HepG2 (cell line): ENCODE data around the gene MRPL43. TPM values are rescaled to one million over a fixed set of nuclear protein-coding genes. Genes with fewer than 3 reads are reported as not detected.

Experiments
- ATAC-seq: fragments of 200-7000 bp; cut with Tn5 transposase; 3 replicates; pipeline ENCODE4 v1.9.1; 2020; ENCODE audit warnings: mild to moderate bottlenecking, moderate library complexity
- BruUV-seq: library from RNA; stranded (reverse); fragments of 400-500 nt; replicated peaks from 2 replicates; lab custom pipeline; 2021; lab: Mats Ljungman, UMichigan
- CTCF ChIA-PET: fragments of 300-600 bp; formaldehyde crosslinking; extraction: SDS; loops from one replicate; lab custom pipeline; 2021; ENCODE audit warnings: low total read pairs, inconsistent platforms, low intra/inter-chr PET ratio; lab: Yijun Ruan, JAX
- POLR2A ChIA-PET: fragments of 350-600 bp; sonication (Branson Sonifier 250); formaldehyde crosslinking; loops from one replicate; lab custom pipeline; 2020; ENCODE audit warnings: antibody characterized with exemption, inconsistent platforms; lab: Yijun Ruan, JAX
- DNase-seq: peaks from one replicate; pipeline ENCODE4 v3.0.0-alpha.2; 2015; ENCODE audit warnings: low spot score
- FAIRE-seq: peaks from 3 replicates; lab custom pipeline; 2011; peaks lifted over from hg19 to GRCh38; lab: Jason Lieb, UNC
- H2AFZ ChIP-seq: one replicate; pipeline ENCODE4 v1.6.1; 2011; ENCODE audit warnings: low read length, inconsistent platforms
- H3K27ac ChIP-seq: fragments of 300-600 bp; 3 replicates; pipeline ENCODE4 v1.8.0; 2011; ENCODE audit warnings: mixed run types, mild to moderate bottlenecking, mixed read lengths, low read length, inconsistent platforms; ENCODE audit not compliant: insufficient read depth; ENCODE audit errors: extremely low read length
- H3K27me3 ChIP-seq, 2 experiments: fragments of 200-600 bp in 1 of 2; 2 replicates in 1 of 2; 3 replicates in 1 of 2; pipeline versions ENCODE4 v1.6.0 to v1.8.0; 2011; ENCODE audit warnings: low read length in 2 of 2, mild to moderate bottlenecking in 2 of 2, moderate library complexity in 2 of 2, inconsistent platforms in 1 of 2; ENCODE audit not compliant: insufficient read depth in 2 of 2, control insufficient read depth in 1 of 2
- H3K36me3 ChIP-seq, 2 experiments: fragments of 200-600 bp in 1 of 2; replicated peaks in 1 of 2; 2 replicates in 1 of 2; 3 replicates in 1 of 2; pipeline versions ENCODE4 v1.5.1 to v1.8.0; 2011; ENCODE audit warnings: low read length in 2 of 2, inconsistent platforms in 1 of 2; ENCODE audit not compliant: insufficient read depth in 2 of 2, control insufficient read depth in 1 of 2
- H3K4me1 ChIP-seq: 2 replicates; pipeline ENCODE4 v1.5.1; 2012; ENCODE audit warnings: low read length, inconsistent platforms; ENCODE audit not compliant: insufficient read depth
- H3K4me2 ChIP-seq: 2 replicates; pipeline ENCODE4 v1.6.0; 2011; ENCODE audit warnings: low read depth, low read length, inconsistent platforms
- H3K4me3 ChIP-seq, 3 experiments: fragments of 200-600 bp in 1 of 3; sonication (generic), shearing (Covaris generic) in 1 of 3; replicated peaks in 1 of 3; 2 replicates each; pipeline ENCODE4 v1.5.1; 2011 to 2016; ENCODE audit warnings: low read length in 3 of 3, inconsistent platforms in 2 of 3, low read depth in 2 of 3, mild to moderate bottlenecking in 2 of 3, control low read depth in 1 of 3, mixed read lengths in 1 of 3; ENCODE audit not compliant: insufficient read depth in 1 of 3
- H3K79me2 ChIP-seq: one replicate; pipeline ENCODE4 v1.6.1; 2011; ENCODE audit warnings: low read length, inconsistent platforms; ENCODE audit not compliant: insufficient read depth
- H3K9ac ChIP-seq: 2 replicates; pipeline ENCODE4 v1.6.0; 2011; ENCODE audit warnings: mild to moderate bottlenecking, low read depth, low read length, inconsistent platforms; ENCODE audit not compliant: insufficient read depth
- H3K9me3 ChIP-seq: 2 replicates; pipeline ENCODE4 v1.5.1; 2012; ENCODE audit warnings: mild to moderate bottlenecking, low read length
- H4K20me1 ChIP-seq: 2 replicates; pipeline ENCODE4 v1.6.0; 2011; ENCODE audit warnings: inconsistent platforms, mild to moderate bottlenecking, low read length, moderate library complexity; ENCODE audit not compliant: insufficient read depth
- FOXK1 ChIP-seq: sonication (generic); formaldehyde crosslinking; IDR thresholded peaks from 2 replicates; pipeline ENCODE4 v1.4.0; 2020; ENCODE audit warnings: low read depth, missing genetic modification reagents, borderline replicate concordance
- GATAD2A ChIP-seq: IDR thresholded peaks from 2 replicates; pipeline ENCODE4 v1.6.1; 2016
- MTA1 ChIP-seq: sonication (generic); formaldehyde crosslinking; IDR thresholded peaks from 2 replicates; pipeline ENCODE4 v1.4.0; 2020; ENCODE audit warnings: missing genetic modification reagents, mild to moderate bottlenecking, borderline replicate concordance
- NCOA2 ChIP-seq: sonication (generic); formaldehyde crosslinking; IDR thresholded peaks from 2 replicates; pipeline ENCODE4 v1.8.0; 2022; ENCODE audit warnings: inconsistent platforms
- NFKB2 ChIP-seq: sonication (generic); formaldehyde crosslinking; IDR thresholded peaks from 2 replicates; pipeline ENCODE4 v1.4.0; 2020; ENCODE audit warnings: missing genetic modification reagents, borderline replicate concordance
- NR2F2 ChIP-seq: IDR thresholded peaks from 2 replicates; pipeline ENCODE4 v1.6.1; 2012; ENCODE audit warnings: low read depth, inconsistent platforms, borderline replicate concordance
- PCBP1 ChIP-seq: fragments of 200-400 bp; formaldehyde crosslinking; IDR thresholded peaks from 2 replicates; pipeline ENCODE4 v1.6.1; 2017; ENCODE audit warnings: mild to moderate bottlenecking, low read depth, low read length, borderline replicate concordance
- POLR2G ChIP-seq: fragments of 200-400 bp; formaldehyde crosslinking; IDR thresholded peaks from 2 replicates; pipeline ENCODE4 v1.6.1; 2018; ENCODE audit warnings: mild to moderate bottlenecking, low read depth, low read length, moderate library complexity
- RFXANK ChIP-seq: IDR thresholded peaks from 2 replicates; pipeline ENCODE4 v1.6.1; 2016
- RFXAP ChIP-seq: sonication (generic); formaldehyde crosslinking; IDR thresholded peaks from 2 replicates; pipeline ENCODE4 v1.4.0; 2020; ENCODE audit warnings: missing genetic modification reagents, borderline replicate concordance
- RXRA ChIP-seq: sonication (generic); formaldehyde crosslinking; IDR thresholded peaks from 2 replicates; pipeline ENCODE4 v1.5.1; 2020; ENCODE audit warnings: missing genetic modification reagents
- SPEN ChIP-seq: sonication (generic); formaldehyde crosslinking; IDR thresholded peaks from 2 replicates; pipeline ENCODE4 v1.5.1; 2020; ENCODE audit warnings: low read depth, mild to moderate bottlenecking, missing genetic modification reagents
- TOE1 ChIP-seq: sonication (generic); formaldehyde crosslinking; IDR thresholded peaks from 2 replicates; pipeline ENCODE4 v1.4.0; 2020; ENCODE audit warnings: mild to moderate bottlenecking, missing genetic modification reagents
- ZNF44 ChIP-seq: sonication (generic); formaldehyde crosslinking; IDR thresholded peaks from 2 replicates; pipeline ENCODE4 v1.5.1; 2020; ENCODE audit warnings: mild to moderate bottlenecking, missing genetic modification reagents
- ZNF768 ChIP-seq: sonication (generic); formaldehyde crosslinking; IDR thresholded peaks from 2 replicates; pipeline ENCODE4 v1.4.0; 2020; ENCODE audit warnings: missing genetic modification reagents
- ZNF883 ChIP-seq: sonication (generic); formaldehyde crosslinking; IDR thresholded peaks from 2 replicates; pipeline ENCODE4 v1.5.1; 2020; ENCODE audit warnings: mild to moderate bottlenecking, missing genetic modification reagents; ENCODE audit errors: not compliant biosample characterization
- WGBS: methylation state at CpG from one replicate; pipeline ENCODE4 v1.1.6; 2017; ENCODE audit warnings: low lambda C conversion rate; 5-methylcytosine and 5-hydroxymethylcytosine counted together
- in situ Hi-C: cut with HindIII; loops from 2 replicates; pipeline ENCODE4 v1.10.0; 2017; ENCODE audit warnings: low pct_unique_long_range_greater_than_20kb; ENCODE audit not compliant: extremely low pct_ligation_motif_present
- intact Hi-C: fragments of 100-400 bp; cut with micrococcal nuclease; formaldehyde crosslinking; loops from one replicate; pipeline ENCODE4 v1.10.0; 2022; ENCODE audit not compliant: unreplicated experiment
- polyA plus RNA-seq, 8 experiments: library from polyadenylated mRNA; depleted of rRNA in 3 of 8; stranded (reverse) in 7 of 8; unstranded in 1 of 8; fragments of >200 nt; fragmentation: Illumina TruSeq in 4 of 8; extraction: Trizol in 4 of 8; gene quantifications; 2 replicates each; pipeline versions ENCODE4 v1.2.1 to v1.2.3, GENCODE V29; 2011 to 2016; ENCODE audit warnings: low read depth in 4 of 8, missing spikeins in 1 of 8, mixed read lengths in 1 of 8; ENCODE audit not compliant: insufficient read depth in 1 of 8
- total RNA-seq, 5 experiments: library from RNA; depleted of rRNA; stranded (reverse); fragments of >200 nt; fragmentation: Illumina TruSeq; extraction: Trizol; gene quantifications; 2 replicates each; pipeline ENCODE4 v1.2.3, GENCODE V29; 2016; ENCODE audit warnings: low read depth in 1 of 5
- TF ChIP-seq, protein P1 (sequence below): sonication (generic); formaldehyde crosslinking; IDR thresholded peaks from 2 replicates; pipeline ENCODE4 v1.5.0; 2020; ENCODE audit warnings: missing genetic modification reagents
- TF ChIP-seq, protein P2 (sequence below): sonication (generic); formaldehyde crosslinking; IDR thresholded peaks from 2 replicates; pipeline ENCODE4 v1.4.0; 2020; ENCODE audit warnings: mild to moderate bottlenecking, missing genetic modification reagents

Gene MRPL43
- total and polyA plus RNA-seq, 2 of the 13 experiments (the other 11 are each of a cell fraction or from before 2014, with no cell fraction given) = 71.0 to 73.7 TPM

DNA sequence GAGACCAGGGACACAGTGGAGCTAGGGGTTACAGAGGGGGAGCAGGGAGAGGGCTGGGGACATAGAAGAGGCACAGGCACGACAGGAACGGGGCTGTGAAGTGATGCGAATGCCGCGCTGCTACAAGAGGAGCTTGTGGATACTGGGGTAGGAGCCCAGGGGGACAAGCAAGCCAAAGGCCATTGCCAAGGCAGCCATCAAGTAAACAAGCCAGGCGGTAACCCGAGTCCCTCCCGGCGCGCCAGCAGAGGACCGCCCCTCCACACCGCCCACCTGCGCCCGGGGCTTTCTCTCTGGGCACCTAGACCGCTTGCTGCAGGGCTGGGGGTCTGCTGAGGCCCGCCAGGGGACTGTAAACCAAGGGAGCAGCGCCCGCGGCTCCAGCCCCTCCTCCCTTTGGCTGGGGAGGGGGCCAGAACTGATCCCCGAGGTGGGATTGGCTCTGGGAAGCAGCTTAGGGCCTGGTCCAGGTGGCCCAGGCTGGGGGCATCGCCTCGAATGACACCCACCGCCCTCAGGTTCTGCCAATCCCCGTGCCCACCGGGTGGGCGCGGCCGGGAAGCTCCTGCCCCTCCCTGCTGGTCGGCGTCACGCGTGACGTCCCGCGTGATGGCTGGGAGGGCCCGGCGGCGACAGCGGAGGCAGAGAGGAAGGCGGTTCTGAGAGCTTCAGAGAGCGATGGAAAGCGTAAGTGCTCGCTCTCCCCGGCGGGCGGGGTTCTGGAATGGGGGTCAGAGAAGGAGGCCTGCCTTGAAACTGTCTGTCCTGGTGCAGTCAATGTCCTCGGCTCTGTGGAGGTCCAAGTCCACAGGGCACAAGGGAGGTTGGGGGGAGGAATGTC, 44.7 kb upstream of the MRPL43 start:
- Histone ChIP-seq H3K9me3 (no peaks in the 10 kb centered on the region), H4K20me1 (no peaks in the 10 kb centered on the region), H3K4me1 (peaks cover 66% of the 10 kb centered on the region), H3K36me3 (peaks cover 5 to 18% of the 10 kb centered on the region in 2 experiments; a peak in 3 of 5 replicates), H3K79me2 (no peaks in the 10 kb centered on the region), H3K4me2 (peak overlapping the region; percentile 96), H2AFZ (no peak overlapping the region), H3K27me3 (no peaks in the 10 kb centered on the region; a peak in 1 of 5 replicates), H3K4me3 (peak overlapping the region; percentile 73 to 80 (median 74)), H3K9ac (peak overlapping the region; percentile 77), H3K27ac (peak overlapping the region; percentile 65)
- BruUV-seq = no TSS peak
- in situ Hi-C loops (loop anchor here (5.0 kb wide), 1 partner anchor 35 kb away; no protein-coding TSS in a partner anchor), intact Hi-C loops (loop anchor here (5.0 kb wide), 1 partner anchor 35 kb away; no protein-coding TSS in a partner anchor)
- CTCF ChIA-PET = no interaction called here
- POLR2A ChIA-PET = interaction anchor here (0.6 to 4.6 kb wide), 10 partner anchors 9 to 62 kb away, joined by 3 to 51 read pairs (median 10); partner anchors contain the start of genes KAZALD1, LZTS2 and SEMA4G
- peak; percentile 49 for DNase-seq
- WGBS = 4% methylated on average over 11 of the region's 47 CpGs
- peak; percentile 15 for FAIRE-seq
- peak; percentile 71 for ATAC-seq
- TF ChIP-seq PCBP1 (0 out of 2 replicates have a peak, but pooled peaks have one; percentile 38), RXRA (CRISPR knock-in tag) (peak; percentile 9; the same call in 1 of the 2 replicates), ZNF44 (CRISPR knock-in tag) (0 out of 2 replicates have a peak, but pooled peaks have one; percentile 36), FOXK1 (CRISPR knock-in tag) (peak; percentile 63; the same call in 1 of the 2 replicates), NR2F2 (0 out of 2 replicates have a peak, but pooled peaks have one; percentile 5), SPEN (peak; percentile 39), MTA1 (peak; percentile 74), RFXAP (peak; percentile 18; the same call in 1 of the 2 replicates), GATAD2A (CRISPR knock-in tag) (0 out of 2 replicates have a peak, but pooled peaks have one; percentile 1), POLR2G (peak; percentile 33; the same call in 1 of the 2 replicates), NCOA2 (CRISPR knock-in tag) (no peak), NFKB2 (CRISPR knock-in tag) (peak; percentile 42; the same call in 1 of the 2 replicates), TOE1 (CRISPR knock-in tag) (no peak), ZNF883 (CRISPR knock-in tag) (no peak), ZNF768 (peak; percentile 8; the same call in 1 of the 2 replicates), RFXANK (CRISPR knock-in tag) (no peak)
- TF ChIP-seq, protein P1, sequence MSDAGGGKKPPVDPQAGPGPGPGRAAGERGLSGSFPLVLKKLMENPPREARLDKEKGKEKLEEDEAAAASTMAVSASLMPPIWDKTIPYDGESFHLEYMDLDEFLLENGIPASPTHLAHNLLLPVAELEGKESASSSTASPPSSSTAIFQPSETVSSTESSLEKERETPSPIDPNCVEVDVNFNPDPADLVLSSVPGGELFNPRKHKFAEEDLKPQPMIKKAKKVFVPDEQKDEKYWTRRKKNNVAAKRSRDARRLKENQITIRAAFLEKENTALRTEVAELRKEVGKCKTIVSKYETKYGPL (CRISPR knock-in tag) = no peak
- TF ChIP-seq, protein P2, sequence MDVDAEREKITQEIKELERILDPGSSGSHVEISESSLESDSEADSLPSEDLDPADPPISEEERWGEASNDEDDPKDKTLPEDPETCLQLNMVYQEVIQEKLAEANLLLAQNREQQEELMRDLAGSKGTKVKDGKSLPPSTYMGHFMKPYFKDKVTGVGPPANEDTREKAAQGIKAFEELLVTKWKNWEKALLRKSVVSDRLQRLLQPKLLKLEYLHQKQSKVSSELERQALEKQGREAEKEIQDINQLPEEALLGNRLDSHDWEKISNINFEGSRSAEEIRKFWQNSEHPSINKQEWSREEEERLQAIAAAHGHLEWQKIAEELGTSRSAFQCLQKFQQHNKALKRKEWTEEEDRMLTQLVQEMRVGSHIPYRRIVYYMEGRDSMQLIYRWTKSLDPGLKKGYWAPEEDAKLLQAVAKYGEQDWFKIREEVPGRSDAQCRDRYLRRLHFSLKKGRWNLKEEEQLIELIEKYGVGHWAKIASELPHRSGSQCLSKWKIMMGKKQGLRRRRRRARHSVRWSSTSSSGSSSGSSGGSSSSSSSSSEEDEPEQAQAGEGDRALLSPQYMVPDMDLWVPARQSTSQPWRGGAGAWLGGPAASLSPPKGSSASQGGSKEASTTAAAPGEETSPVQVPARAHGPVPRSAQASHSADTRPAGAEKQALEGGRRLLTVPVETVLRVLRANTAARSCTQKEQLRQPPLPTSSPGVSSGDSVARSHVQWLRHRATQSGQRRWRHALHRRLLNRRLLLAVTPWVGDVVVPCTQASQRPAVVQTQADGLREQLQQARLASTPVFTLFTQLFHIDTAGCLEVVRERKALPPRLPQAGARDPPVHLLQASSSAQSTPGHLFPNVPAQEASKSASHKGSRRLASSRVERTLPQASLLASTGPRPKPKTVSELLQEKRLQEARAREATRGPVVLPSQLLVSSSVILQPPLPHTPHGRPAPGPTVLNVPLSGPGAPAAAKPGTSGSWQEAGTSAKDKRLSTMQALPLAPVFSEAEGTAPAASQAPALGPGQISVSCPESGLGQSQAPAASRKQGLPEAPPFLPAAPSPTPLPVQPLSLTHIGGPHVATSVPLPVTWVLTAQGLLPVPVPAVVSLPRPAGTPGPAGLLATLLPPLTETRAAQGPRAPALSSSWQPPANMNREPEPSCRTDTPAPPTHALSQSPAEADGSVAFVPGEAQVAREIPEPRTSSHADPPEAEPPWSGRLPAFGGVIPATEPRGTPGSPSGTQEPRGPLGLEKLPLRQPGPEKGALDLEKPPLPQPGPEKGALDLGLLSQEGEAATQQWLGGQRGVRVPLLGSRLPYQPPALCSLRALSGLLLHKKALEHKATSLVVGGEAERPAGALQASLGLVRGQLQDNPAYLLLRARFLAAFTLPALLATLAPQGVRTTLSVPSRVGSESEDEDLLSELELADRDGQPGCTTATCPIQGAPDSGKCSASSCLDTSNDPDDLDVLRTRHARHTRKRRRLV = no peak
